Duodenal mucosa (tissue), 2 donors: Measurements from ENCODE around the gene ZNF619.

Experiments
- H3K27ac ChIP-seq: one replicate; pipeline ENCODE4 v1.7.0; 2013; ENCODE audit warnings: low read depth, low read length
- H3K27me3 ChIP-seq, 2 donors: one replicate each; pipeline ENCODE4 v1.7.0; 2013; ENCODE audit warnings: low read length in 2 of 2, control low read depth in 1 of 2; ENCODE audit not compliant: insufficient read depth in 2 of 2, control insufficient read depth in 1 of 2
- H3K36me3 ChIP-seq, 2 donors: one replicate each; pipeline ENCODE4 v1.7.0; 2013; ENCODE audit warnings: low read length in 2 of 2, control low read depth in 1 of 2; ENCODE audit not compliant: insufficient read depth in 2 of 2, control insufficient read depth in 1 of 2
- H3K4me1 ChIP-seq, 2 donors: one replicate each; pipeline ENCODE4 v1.7.0; 2013; ENCODE audit warnings: low read length in 2 of 2, control low read depth in 1 of 2; ENCODE audit not compliant: insufficient read depth in 2 of 2, control insufficient read depth in 1 of 2
- H3K4me3 ChIP-seq, 2 donors: one replicate each; pipeline ENCODE4 v1.7.0; 2013; ENCODE audit warnings: low read length in 2 of 2, low read depth in 1 of 2
- H3K9ac ChIP-seq, 2 donors: one replicate each; pipeline ENCODE4 v1.7.0; 2013; ENCODE audit warnings: low read length in 2 of 2, low read depth in 1 of 2
- H3K9me3 ChIP-seq, 2 donors: one replicate each; pipeline ENCODE4 v1.7.0; 2013; ENCODE audit warnings: low read length in 2 of 2, control low read depth in 1 of 2; ENCODE audit not compliant: control insufficient read depth in 1 of 2

The ZNF619 gene

GRCh38 chr3:40476478-40477470 lies at the start of gene ZNF619:
Gene ZNF619, plus strand, starts transcription at chr3:40477122. Its CDS starts 858 bp downstream, at chr3:40477980.
- peaks cover 0 to 14% of the 10 kb centered on the region in 2 donors for H3K36me3 ChIP-seq
- peak within 1 kb of the TSS; percentile 87 to 95 for H3K4me3 ChIP-seq
- H3K9me3 ChIP-seq, result no peaks in the 10 kb centered on the region
- H3K9ac ChIP-seq, result peak within 1 kb of the TSS; percentile 76 to 85
- no peak within 1 kb of the TSS for H3K27ac ChIP-seq
- peaks cover 6 to 7% of the 10 kb centered on the region in 2 donors for H3K4me1 ChIP-seq
- H3K27me3 ChIP-seq, result no peaks in the 10 kb centered on the region

- no peak overlapping the region for H3K4me3 ChIP-seq
- H3K27me3 ChIP-seq, result no peaks in the 10 kb centered on the region
- H3K4me1 ChIP-seq, result no peaks in the 10 kb centered on the region
- no peak overlapping the region for H3K9ac ChIP-seq
- H3K27ac ChIP-seq, result no peak overlapping the region
- H3K9me3 ChIP-seq, result no peaks in the 10 kb centered on the region
- no peaks in the 10 kb centered on the region for H3K36me3 ChIP-seq
These were observed 44.1 kb upstream of the ZNF619 start for GRCh38 chr3:40432793-40433192.

GRCh38 chr3:40437889-40438288 lies 39.0 kb upstream of the ZNF619 start:
- H3K27ac ChIP-seq, result no peak overlapping the region
- no peaks in the 10 kb centered on the region for H3K9me3 ChIP-seq
- no peaks in the 10 kb centered on the region for H3K27me3 ChIP-seq
- no peak overlapping the region for H3K4me3 ChIP-seq
- H3K9ac ChIP-seq, result no peak overlapping the region
- H3K4me1 ChIP-seq, result no peaks in the 10 kb centered on the region
- no peaks in the 10 kb centered on the region for H3K36me3 ChIP-seq

GRCh38 chr3:40445062-40445461 lies 31.9 kb upstream of the ZNF619 start:
- Histone ChIP-seq H3K4me3 (no peak overlapping the region), H3K36me3 (peaks cover 0 to 6% of the 10 kb centered on the region in 2 donors), H3K9me3 (no peaks in the 10 kb centered on the region), H3K9ac (no peak overlapping the region), H3K4me1 (no peaks in the 10 kb centered on the region), H3K27ac (no peak overlapping the region), H3K27me3 (no peaks in the 10 kb centered on the region)

- Histone ChIP-seq H3K9me3 (no peaks in the 10 kb centered on the region), H3K27ac (no peak overlapping the region), H3K4me3 (no peak overlapping the region), H3K36me3 (peaks cover 0 to 6% of the 10 kb centered on the region in 2 donors), H3K4me1 (no peaks in the 10 kb centered on the region), H3K9ac (no peak overlapping the region), H3K27me3 (no peaks in the 10 kb centered on the region)
These were observed 31.0 kb upstream of the ZNF619 start for GRCh38 chr3:40445880-40446279.

GRCh38 chr3:40450438-40450837 lies 26.5 kb upstream of the ZNF619 start:
- H3K27ac ChIP-seq, result no peak overlapping the region
- H3K4me1 ChIP-seq, result peaks cover 16 to 17% of the 10 kb centered on the region in 2 donors
- H3K9ac ChIP-seq, result no peak overlapping the region

GRCh38 chr3:40451551-40451950 lies 25.4 kb upstream of the ZNF619 start:
- no peaks in the 10 kb centered on the region for H3K27me3 ChIP-seq
- H3K27ac ChIP-seq, result no peak overlapping the region
- H3K9me3 ChIP-seq, result no peaks in the 10 kb centered on the region

More at GRCh38 chr3:40450438-40450837, 26.5 kb upstream of the ZNF619 start:
- Histone ChIP-seq H3K27me3 (no peaks in the 10 kb centered on the region), H3K4me3 (no peak overlapping the region), H3K36me3 (peaks cover 0 to 6% of the 10 kb centered on the region in 2 donors), H3K9me3 (no peaks in the 10 kb centered on the region)

GRCh38 chr3:40452057-40452456 lies 24.9 kb upstream of the ZNF619 start:
- peaks cover 17 to 22% of the 10 kb centered on the region in 2 donors for H3K4me1 ChIP-seq
- H3K9ac ChIP-seq, result peak overlapping the region; percentile 87 to 89

More at GRCh38 chr3:40451551-40451950, 25.4 kb upstream of the ZNF619 start:
- peaks cover 17 to 20% of the 10 kb centered on the region in 2 donors for H3K4me1 ChIP-seq
- peaks cover 0 to under 1% of the 10 kb centered on the region in 2 donors for H3K36me3 ChIP-seq
- H3K4me3 ChIP-seq, result no peak overlapping the region
- no peak overlapping the region for H3K9ac ChIP-seq

GRCh38 chr3:40452562-40452875 lies 24.4 kb upstream of the ZNF619 start:
- no peaks in the 10 kb centered on the region for H3K27me3 ChIP-seq

More at GRCh38 chr3:40452057-40452456, 24.9 kb upstream of the ZNF619 start:
- Histone ChIP-seq H3K36me3 (no peaks in the 10 kb centered on the region), H3K4me3 (peak overlapping the region; percentile 81 to 88), H3K9me3 (no peaks in the 10 kb centered on the region), H3K27me3 (no peaks in the 10 kb centered on the region), H3K27ac (no peak overlapping the region)

More at GRCh38 chr3:40452562-40452875, 24.4 kb upstream of the ZNF619 start:
- H3K9me3 ChIP-seq, result no peaks in the 10 kb centered on the region
- H3K4me1 ChIP-seq, result peaks cover 17 to 22% of the 10 kb centered on the region in 2 donors
- H3K27ac ChIP-seq, result peak overlapping the region; percentile 93
- H3K9ac ChIP-seq, result peak overlapping the region; percentile 87 to 89
- no peaks in the 10 kb centered on the region for H3K36me3 ChIP-seq
- peak overlapping the region; percentile 81 to 88 for H3K4me3 ChIP-seq
